ENCODE data around the gene DIABLO.

The DIABLO gene

GRCh38 chr12:122161682-122162081 is 64.2 kb downstream of the DIABLO start:
- TF ChIP-seq, protein P1, sequence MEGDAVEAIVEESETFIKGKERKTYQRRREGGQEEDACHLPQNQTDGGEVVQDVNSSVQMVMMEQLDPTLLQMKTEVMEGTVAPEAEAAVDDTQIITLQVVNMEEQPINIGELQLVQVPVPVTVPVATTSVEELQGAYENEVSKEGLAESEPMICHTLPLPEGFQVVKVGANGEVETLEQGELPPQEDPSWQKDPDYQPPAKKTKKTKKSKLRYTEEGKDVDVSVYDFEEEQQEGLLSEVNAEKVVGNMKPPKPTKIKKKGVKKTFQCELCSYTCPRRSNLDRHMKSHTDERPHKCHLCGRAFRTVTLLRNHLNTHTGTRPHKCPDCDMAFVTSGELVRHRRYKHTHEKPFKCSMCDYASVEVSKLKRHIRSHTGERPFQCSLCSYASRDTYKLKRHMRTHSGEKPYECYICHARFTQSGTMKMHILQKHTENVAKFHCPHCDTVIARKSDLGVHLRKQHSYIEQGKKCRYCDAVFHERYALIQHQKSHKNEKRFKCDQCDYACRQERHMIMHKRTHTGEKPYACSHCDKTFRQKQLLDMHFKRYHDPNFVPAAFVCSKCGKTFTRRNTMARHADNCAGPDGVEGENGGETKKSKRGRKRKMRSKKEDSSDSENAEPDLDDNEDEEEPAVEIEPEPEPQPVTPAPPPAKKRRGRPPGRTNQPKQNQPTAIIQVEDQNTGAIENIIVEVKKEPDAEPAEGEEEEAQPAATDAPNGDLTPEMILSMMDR (IDR thresholded peaks at IDR 0.05) = no peak

- TF ChIP-seq, protein P1 (IDR thresholded peaks at IDR 0.05) = no peak
Observed at GRCh38 chr12:122160761-122161160, 65.1 kb downstream of the DIABLO start.

GRCh38 chr12:122159882-122160281 is 66.0 kb downstream of the DIABLO start:
- TF ChIP-seq, protein P1 (IDR thresholded peaks at IDR 0.05) = no peak

DNA sequence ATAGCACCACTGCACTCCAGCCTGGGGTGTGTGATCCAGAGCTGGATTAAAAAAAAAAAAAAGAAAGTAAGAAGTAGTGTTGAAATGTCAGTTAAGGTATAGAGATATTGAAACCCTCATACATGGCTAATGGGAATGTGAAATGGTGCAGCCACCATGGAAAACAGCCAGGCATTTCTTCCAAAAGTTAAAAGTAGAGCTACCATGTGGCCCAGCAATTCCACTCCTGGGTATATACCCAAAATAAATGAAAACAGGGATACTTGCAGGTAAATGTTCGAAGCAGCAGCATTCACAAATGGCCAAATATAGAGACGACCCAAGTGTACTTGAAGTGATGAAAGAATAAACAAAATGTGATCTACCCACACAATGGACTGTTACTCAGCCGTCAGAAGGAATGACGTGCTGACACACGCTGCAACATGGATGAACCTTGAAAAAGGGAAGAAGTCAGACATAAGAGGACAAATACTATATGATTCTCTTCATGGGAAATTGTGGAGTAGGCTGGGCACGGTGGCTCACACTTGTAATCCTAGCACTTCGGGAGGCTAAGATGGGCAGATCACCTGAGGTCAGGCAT is 67.1 kb downstream of the DIABLO start:
- TF ChIP-seq, protein P1 (IDR thresholded peaks at IDR 0.05) = no peak
